Activated naive CD8-positive, alpha-beta T cell treated with anti-CD3 and anti-CD28 coated beads, Interleukin-2, amount 10 ng/mL, durations not matched to agents 7 days and 5 days (primary cell): ENCODE results near the gene HSPB7. TPM values are rescaled to one million over a fixed set of nuclear protein-coding genes. Genes with fewer than 3 reads are reported as not detected.
A peak's percentile ranks its signal among the peaks of the same experiment; 100 is the strongest.
"Not testable (repeated sequence)": the region's sequence is repeated elsewhere in the genome, so short reads cannot be mapped to it uniquely, and the experiment has no call there.

Experiments
- ATAC-seq: fragments of 150-1000 bp; cut with Tn5 transposase; one replicate; pipeline ENCODE4 v1.10.0; 2021; ENCODE audit warnings: low read depth, moderate library complexity
- POLR2A ChIA-PET: fragments of 350-600 bp; sonication (Branson Sonifier 250); formaldehyde crosslinking; loops from one replicate; lab custom pipeline; 2021; ENCODE audit warnings: antibody characterized with exemption; lab: Charles Lee
- DNase-seq: peaks from one replicate; pipeline ENCODE4 v3.0.0; 2021
- H3K27ac Mint-ChIP-seq: one replicate; pipeline ENCODE4 v1.8.0; 2022; ENCODE audit warnings: mild to moderate bottlenecking, mixed read lengths
- H3K27me3 Mint-ChIP-seq: one replicate; pipeline ENCODE4 v1.8.0; 2022; ENCODE audit warnings: mild to moderate bottlenecking, moderate library complexity, mixed read lengths
- H3K36me3 Mint-ChIP-seq: one replicate; pipeline ENCODE4 v1.8.0; 2021; ENCODE audit warnings: mild to moderate bottlenecking, mixed read lengths
- H3K4me1 Mint-ChIP-seq: one replicate; pipeline ENCODE4 v1.8.0; 2021; ENCODE audit warnings: mixed read lengths
- H3K4me3 Mint-ChIP-seq: one replicate; pipeline ENCODE4 v1.8.0; 2022; ENCODE audit warnings: mild to moderate bottlenecking, moderate library complexity, mixed read lengths
- H3K9me3 Mint-ChIP-seq: one replicate; pipeline ENCODE4 v1.8.0; 2021; ENCODE audit warnings: mixed read lengths
- total RNA-seq, 2 experiments: library from RNA; stranded (reverse); gene quantifications; one replicate each; pipeline ENCODE4 v1.2.3, GENCODE V29; 2021

Gene HSPB7
- total RNA-seq, 2 experiments from 2014 or later: not detected

GRCh38 chr1:15985611-15986297 is 32.1 kb downstream of the HSPB7 start:
- no peak for DNase-seq
- POLR2A ChIA-PET: no interaction called here
- Mint-ChIP-seq H3K36me3 (no peaks in the 10 kb centered on the region), H3K27me3 (peaks cover 4% of the 10 kb centered on the region), H3K27ac (no peak overlapping the region), H3K4me3 (no peak overlapping the region), H3K9me3 (no peaks in the 10 kb centered on the region), H3K4me1 (no peaks in the 10 kb centered on the region)
- ATAC-seq: no peak

GRCh38 chr1:15983275-15983674 is 34.6 kb downstream of the HSPB7 start:
- Mint-ChIP-seq H3K4me3 (no peak overlapping the region), H3K9me3 (no peaks in the 10 kb centered on the region), H3K36me3 (no peaks in the 10 kb centered on the region)

GRCh38 chr1:15981679-15982078 is 36.2 kb downstream of the HSPB7 start:
- no peaks in the 10 kb centered on the region for H3K36me3 Mint-ChIP-seq
- H3K4me3 Mint-ChIP-seq: no peak overlapping the region
- peaks cover under 1% of the 10 kb centered on the region for H3K4me1 Mint-ChIP-seq
- POLR2A ChIA-PET: no interaction called here
- ATAC-seq (no peak), DNase-seq (no peak)
- no peaks in the 10 kb centered on the region for H3K27me3 Mint-ChIP-seq
- no peak overlapping the region for H3K27ac Mint-ChIP-seq
- H3K9me3 Mint-ChIP-seq: no peaks in the 10 kb centered on the region

More at GRCh38 chr1:15983275-15983674, 34.6 kb downstream of the HSPB7 start:
- H3K27me3 Mint-ChIP-seq: no peaks in the 10 kb centered on the region
- DNase-seq (no peak), ATAC-seq (no peak)
- no peak overlapping the region for H3K27ac Mint-ChIP-seq
- POLR2A ChIA-PET: no interaction called here
- no peaks in the 10 kb centered on the region for H3K4me1 Mint-ChIP-seq

GRCh38 chr1:15977947-15978346 is 39.9 kb downstream of the HSPB7 start:
- not testable (repeated sequence) for H3K36me3 Mint-ChIP-seq, H3K9me3 Mint-ChIP-seq, H3K27me3 Mint-ChIP-seq, H3K27ac Mint-ChIP-seq, DNase-seq, H3K4me3 Mint-ChIP-seq, ATAC-seq
- peaks cover 16% of the 10 kb centered on the region for H3K4me1 Mint-ChIP-seq
- POLR2A ChIA-PET: interaction anchor here (0.6 kb wide), 1 partner anchor 41 kb away, joined by 3 read pairs; no protein-coding TSS in a partner anchor

- DNase-seq: peak; percentile 96
- peak; percentile 93 for ATAC-seq
- Mint-ChIP-seq H3K36me3 (peaks cover 15% of the 10 kb centered on the region), H3K4me3 (peak within 1 kb of the TSS; percentile 92), H3K9me3 (no peaks in the 10 kb centered on the region), H3K27ac (peak within 1 kb of the TSS; percentile 86), H3K27me3 (no peaks in the 10 kb centered on the region), H3K4me1 (peaks cover 20% of the 10 kb centered on the region)
- POLR2A ChIA-PET: interaction anchor here (0.6 to 2.2 kb wide), 10 partner anchors 10 to 375 kb away, joined by 3 to 13 read pairs (median 5); partner anchors contain the start of gene SPEN
Observed at GRCh38 chr1:15975805-15976680, 41.8 kb downstream of the HSPB7 start, which contains the start of gene ZBTB17. Gene ZBTB17, minus strand, starts transcription at chr1:15976101. Its CDS starts 27,606 bp downstream, at chr1:15948495.

- Mint-ChIP-seq H3K9me3 (no peaks in the 10 kb centered on the region), H3K4me1 (peaks cover 20% of the 10 kb centered on the region), H3K4me3 (peak overlapping the region; percentile 92), H3K27me3 (no peaks in the 10 kb centered on the region), H3K36me3 (peaks cover 19% of the 10 kb centered on the region), H3K27ac (peak overlapping the region; percentile 67)
- ATAC-seq (peak; percentile 74), DNase-seq (peak; percentile 83)
- POLR2A ChIA-PET: interaction anchor here (1.0 to 2.2 kb wide), 6 partner anchors 9 to 139 kb away, joined by 3 to 13 read pairs (median 5); partner anchors contain the start of gene SPEN
Observed at GRCh38 chr1:15975358-15975804, 42.5 kb downstream of the HSPB7 start.

- H3K9me3 Mint-ChIP-seq: peaks cover under 1% of the 10 kb centered on the region
- H3K4me1 Mint-ChIP-seq: peaks cover 20% of the 10 kb centered on the region
- ATAC-seq (no peak), DNase-seq (no peak)
- no peaks in the 10 kb centered on the region for H3K27me3 Mint-ChIP-seq
- peak overlapping the region; percentile 85 for H3K4me3 Mint-ChIP-seq
- peak overlapping the region; percentile 20 for H3K27ac Mint-ChIP-seq
- peaks cover 24% of the 10 kb centered on the region for H3K36me3 Mint-ChIP-seq
- POLR2A ChIA-PET: interaction anchor here (1.5 to 2.2 kb wide), 4 partner anchors 8 to 129 kb away, joined by 3 to 13 read pairs (median 6); no protein-coding TSS in a partner anchor
Observed at GRCh38 chr1:15974855-15975254, 43.0 kb downstream of the HSPB7 start.

- no peak overlapping the region for H3K27ac Mint-ChIP-seq
- peaks cover 1% of the 10 kb centered on the region for H3K9me3 Mint-ChIP-seq
- ATAC-seq (no peak), DNase-seq (no peak)
- no peak overlapping the region for H3K4me3 Mint-ChIP-seq
- H3K36me3 Mint-ChIP-seq: peaks cover 28% of the 10 kb centered on the region
- H3K27me3 Mint-ChIP-seq: no peaks in the 10 kb centered on the region
- peaks cover 20% of the 10 kb centered on the region for H3K4me1 Mint-ChIP-seq
- POLR2A ChIA-PET: no interaction called here
Observed at GRCh38 chr1:15973772-15974171, 44.1 kb downstream of the HSPB7 start.

GRCh38 chr1:15972409-15972808 is 45.4 kb downstream of the HSPB7 start:
- H3K4me3 Mint-ChIP-seq: no peak overlapping the region
- peaks cover 30% of the 10 kb centered on the region for H3K4me1 Mint-ChIP-seq
- POLR2A ChIA-PET: no interaction called here

GRCh38 chr1:15970911-15971310 is 46.9 kb downstream of the HSPB7 start:
- Mint-ChIP-seq H3K27me3 (no peaks in the 10 kb centered on the region), H3K36me3 (peaks cover 38% of the 10 kb centered on the region), H3K4me1 (peaks cover 36% of the 10 kb centered on the region), H3K27ac (no peak overlapping the region), H3K4me3 (no peak overlapping the region), H3K9me3 (peaks cover 1% of the 10 kb centered on the region)
- DNase-seq (no peak), ATAC-seq (no peak)
- POLR2A ChIA-PET: no interaction called here

More at GRCh38 chr1:15972409-15972808, 45.4 kb downstream of the HSPB7 start:
- Mint-ChIP-seq H3K9me3 (peaks cover 1% of the 10 kb centered on the region), H3K36me3 (peaks cover 35% of the 10 kb centered on the region), H3K27ac (no peak overlapping the region), H3K27me3 (no peaks in the 10 kb centered on the region)
- no peak for DNase-seq
- ATAC-seq: no peak

GRCh38 chr1:15969321-15969880 is 48.4 kb downstream of the HSPB7 start:
- ATAC-seq: no peak
- Mint-ChIP-seq H3K4me1 (peaks cover 44% of the 10 kb centered on the region), H3K27me3 (no peaks in the 10 kb centered on the region), H3K27ac (no peak overlapping the region), H3K4me3 (no peak overlapping the region), H3K9me3 (peaks cover 1% of the 10 kb centered on the region), H3K36me3 (peaks cover 41% of the 10 kb centered on the region)
- no peak for DNase-seq
- POLR2A ChIA-PET: no interaction called here

GRCh38 chr1:15968172-15968571 is 49.7 kb downstream of the HSPB7 start:
- Mint-ChIP-seq H3K27ac (no peak overlapping the region), H3K36me3 (peaks cover 44% of the 10 kb centered on the region), H3K4me1 (peaks cover 50% of the 10 kb centered on the region), H3K9me3 (peaks cover 1% of the 10 kb centered on the region), H3K4me3 (no peak overlapping the region), H3K27me3 (no peaks in the 10 kb centered on the region)
- POLR2A ChIA-PET: no interaction called here
- no peak for ATAC-seq
- no peak for DNase-seq

- peaks cover 1% of the 10 kb centered on the region for H3K9me3 Mint-ChIP-seq
- ATAC-seq (no peak), DNase-seq (no peak)
- peaks cover 34% of the 10 kb centered on the region for H3K36me3 Mint-ChIP-seq
- H3K27ac Mint-ChIP-seq: peak overlapping the region; percentile 71
- no peaks in the 10 kb centered on the region for H3K27me3 Mint-ChIP-seq
- POLR2A ChIA-PET: interaction anchor here (1.7 kb wide), 1 partner anchor 8 kb away, joined by 13 read pairs; the partner anchor contains the start of gene ZBTB17
- peak overlapping the region; percentile 56 for H3K4me3 Mint-ChIP-seq
- peaks cover 47% of the 10 kb centered on the region for H3K4me1 Mint-ChIP-seq
Observed at GRCh38 chr1:15966956-15967344, 50.9 kb downstream of the HSPB7 start.
